Upper lobe of left lung (tissue), 6 donors: Measurements from ENCODE around the gene VWA8. TPM values are rescaled to one million over a fixed set of nuclear protein-coding genes. Genes with fewer than 3 reads are reported as not detected.

Source experiments
- ATAC-seq, 2 donors: fragments of 200-7000 bp; cut with Tn5 transposase; one replicate each; pipeline ENCODE4 v1.9.1; 2022; ENCODE audit warnings: mild to moderate bottlenecking in 2 of 2, moderate library complexity in 2 of 2; ENCODE audit not compliant: low FRiP score in 2 of 2
- DNase-seq, 2 donors: peaks; one replicate each; pipeline ENCODE4 v3.0.0-alpha.2; 2019 to 2020
- H3K27ac ChIP-seq, 4 donors: fragments of 200-600 bp; sonication (generic); one replicate each; pipeline ENCODE4 v1.5.1; 2016 to 2019
- H3K27me3 ChIP-seq, 4 donors: fragments of 200-600 bp; sonication (generic); one replicate each; pipeline ENCODE4 v1.5.1; 2017 to 2019
- H3K36me3 ChIP-seq, 4 donors: fragments of 200-600 bp; sonication (generic); one replicate each; pipeline ENCODE4 v1.5.1; 2016 to 2019
- H3K4me1 ChIP-seq, 4 donors: fragments of 200-600 bp; sonication (generic); one replicate each; pipeline ENCODE4 v1.5.1; 2018 to 2019
- H3K4me3 ChIP-seq, 4 donors: fragments of 200-600 bp; sonication (generic); one replicate each; pipeline ENCODE4 v1.5.1; 2017 to 2019; ENCODE audit warnings: mild to moderate bottlenecking in 2 of 4, moderate library complexity in 1 of 4
- H3K9me3 ChIP-seq, 4 donors: fragments of 200-600 bp; sonication (generic); one replicate each; pipeline ENCODE4 v1.5.1; 2018 to 2019
- EP300 ChIP-seq, 4 donors: sonication (generic); formaldehyde crosslinking; IDR thresholded peaks; one replicate each; pipeline ENCODE4 v1.5.1; 2017; ENCODE audit warnings: antibody characterized with exemption in 4 of 4, control low read depth in 2 of 4
- POLR2A ChIP-seq, 4 donors: fragments of 450-650 bp; IDR thresholded peaks; one replicate each; pipeline ENCODE4 v1.5.1; 2016 to 2017; ENCODE audit warnings: antibody characterized with exemption in 4 of 4, mild to moderate bottlenecking in 2 of 4
- POLR2AphosphoS5 ChIP-seq, 2 donors: sonication (generic); formaldehyde crosslinking; IDR thresholded peaks; one replicate each; pipeline ENCODE4 v1.5.1; 2017; ENCODE audit warnings: antibody characterized with exemption in 2 of 2
- WGBS, 2 donors: methylation state at CpG; one replicate each; pipeline ENCODE4 v1.1.5; 2017 to 2018; 5-methylcytosine and 5-hydroxymethylcytosine counted together
- total RNA-seq, 6 donors: library from RNA; depleted of rRNA in 4 of 6; stranded (reverse); fragments of >200 nt in 4 of 6; gene quantifications; one replicate each; pipeline versions ENCODE4 v1.1.0 to v1.2.1, GENCODE V29; 2016 to 2021
- TF ChIP-seq, protein P1 (sequence below), 6 experiments: fragments of 450-650 bp in 4 of 6; fragments of 200-600 bp in 2 of 6; sonication (generic) in 2 of 6; IDR thresholded peaks; one replicate each; pipeline ENCODE4 v1.5.1; 2016 to 2019; ENCODE audit warnings: antibody characterized with exemption in 6 of 6
- donor health status: DM: no; HTN: no; CAD: no; lungs with moderate emphysema.
- donor health status: DM: no; HTN: yes; CAD: no; lungs with severe emphysema.

VWA8 gene
- total RNA-seq, 6 donors from 2014 or later: 15.0 to 39.8 (median 16.9) TPM

DNA sequence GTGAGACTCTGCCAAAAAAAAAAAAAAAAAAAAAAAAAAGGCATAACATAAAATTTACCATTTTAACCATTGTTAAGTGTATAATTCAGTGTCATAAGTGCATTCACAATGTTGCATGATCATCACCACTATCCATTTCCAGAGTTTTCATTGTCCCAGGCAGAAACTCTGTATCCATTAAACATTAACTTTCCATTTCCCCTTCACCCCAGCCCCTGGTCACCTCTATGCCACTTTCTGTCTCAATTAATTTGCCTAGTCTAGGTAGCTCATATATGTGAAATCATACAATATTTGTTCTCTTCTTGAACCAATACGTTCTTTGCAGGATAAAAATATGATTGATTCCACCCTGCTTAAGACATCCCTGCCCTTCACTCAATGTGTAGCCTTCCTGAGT, 31.0 kb upstream of the VWA8 start:
- H3K27me3 ChIP-seq: no peaks in the 10 kb centered on the region
- ATAC-seq (no peak), DNase-seq (no peak)
- H3K36me3 ChIP-seq: no peaks in the 10 kb centered on the region
- no peaks in the 10 kb centered on the region for H3K9me3 ChIP-seq
- WGBS, 2 donors: 65 to 83% methylated on average over 1 of the region's 1 CpG
- no peaks in the 10 kb centered on the region for H3K4me1 ChIP-seq
- TF ChIP-seq POLR2AphosphoS5 (IDR thresholded peaks at IDR 0.05) (no peak), EP300 (IDR thresholded peaks at IDR 0.05) (no peak), POLR2A (IDR thresholded peaks at IDR 0.05) (no peak)
- TF ChIP-seq, protein P1, sequence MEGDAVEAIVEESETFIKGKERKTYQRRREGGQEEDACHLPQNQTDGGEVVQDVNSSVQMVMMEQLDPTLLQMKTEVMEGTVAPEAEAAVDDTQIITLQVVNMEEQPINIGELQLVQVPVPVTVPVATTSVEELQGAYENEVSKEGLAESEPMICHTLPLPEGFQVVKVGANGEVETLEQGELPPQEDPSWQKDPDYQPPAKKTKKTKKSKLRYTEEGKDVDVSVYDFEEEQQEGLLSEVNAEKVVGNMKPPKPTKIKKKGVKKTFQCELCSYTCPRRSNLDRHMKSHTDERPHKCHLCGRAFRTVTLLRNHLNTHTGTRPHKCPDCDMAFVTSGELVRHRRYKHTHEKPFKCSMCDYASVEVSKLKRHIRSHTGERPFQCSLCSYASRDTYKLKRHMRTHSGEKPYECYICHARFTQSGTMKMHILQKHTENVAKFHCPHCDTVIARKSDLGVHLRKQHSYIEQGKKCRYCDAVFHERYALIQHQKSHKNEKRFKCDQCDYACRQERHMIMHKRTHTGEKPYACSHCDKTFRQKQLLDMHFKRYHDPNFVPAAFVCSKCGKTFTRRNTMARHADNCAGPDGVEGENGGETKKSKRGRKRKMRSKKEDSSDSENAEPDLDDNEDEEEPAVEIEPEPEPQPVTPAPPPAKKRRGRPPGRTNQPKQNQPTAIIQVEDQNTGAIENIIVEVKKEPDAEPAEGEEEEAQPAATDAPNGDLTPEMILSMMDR (IDR thresholded peaks at IDR 0.05): no peak
- no peak overlapping the region for H3K27ac ChIP-seq
- H3K4me3 ChIP-seq: no peak overlapping the region

DNA sequence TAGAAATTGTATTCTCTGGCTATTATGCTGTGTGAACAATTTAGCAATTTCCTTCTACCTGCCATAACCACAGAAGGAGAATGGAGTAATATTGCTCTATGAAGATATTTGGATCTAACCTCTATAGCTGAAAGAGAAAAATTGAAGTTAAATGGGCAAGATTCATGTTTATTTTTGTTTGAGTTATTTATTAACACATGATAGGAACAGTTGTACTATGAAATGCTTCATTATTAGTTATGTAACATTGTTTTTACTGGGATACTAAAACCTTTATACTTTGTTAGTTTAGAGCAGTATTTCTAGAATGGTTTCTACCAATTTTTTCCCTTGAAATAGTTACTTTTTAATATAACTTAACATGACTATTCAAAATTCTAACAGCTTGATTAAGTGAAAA, 27.3 kb upstream of the VWA8 start:
- H3K27ac ChIP-seq: no peak overlapping the region
- ATAC-seq (no peak), DNase-seq (no peak)
- no peak overlapping the region for H3K4me3 ChIP-seq
- no peaks in the 10 kb centered on the region for H3K36me3 ChIP-seq
- H3K9me3 ChIP-seq: no peaks in the 10 kb centered on the region
- TF ChIP-seq, protein P1 (IDR thresholded peaks at IDR 0.05): no peak
- TF ChIP-seq POLR2A (IDR thresholded peaks at IDR 0.05) (no peak), POLR2AphosphoS5 (IDR thresholded peaks at IDR 0.05) (no peak), EP300 (IDR thresholded peaks at IDR 0.05) (no peak)
- no peaks in the 10 kb centered on the region for H3K27me3 ChIP-seq
- no peaks in the 10 kb centered on the region for H3K4me1 ChIP-seq

DNA sequence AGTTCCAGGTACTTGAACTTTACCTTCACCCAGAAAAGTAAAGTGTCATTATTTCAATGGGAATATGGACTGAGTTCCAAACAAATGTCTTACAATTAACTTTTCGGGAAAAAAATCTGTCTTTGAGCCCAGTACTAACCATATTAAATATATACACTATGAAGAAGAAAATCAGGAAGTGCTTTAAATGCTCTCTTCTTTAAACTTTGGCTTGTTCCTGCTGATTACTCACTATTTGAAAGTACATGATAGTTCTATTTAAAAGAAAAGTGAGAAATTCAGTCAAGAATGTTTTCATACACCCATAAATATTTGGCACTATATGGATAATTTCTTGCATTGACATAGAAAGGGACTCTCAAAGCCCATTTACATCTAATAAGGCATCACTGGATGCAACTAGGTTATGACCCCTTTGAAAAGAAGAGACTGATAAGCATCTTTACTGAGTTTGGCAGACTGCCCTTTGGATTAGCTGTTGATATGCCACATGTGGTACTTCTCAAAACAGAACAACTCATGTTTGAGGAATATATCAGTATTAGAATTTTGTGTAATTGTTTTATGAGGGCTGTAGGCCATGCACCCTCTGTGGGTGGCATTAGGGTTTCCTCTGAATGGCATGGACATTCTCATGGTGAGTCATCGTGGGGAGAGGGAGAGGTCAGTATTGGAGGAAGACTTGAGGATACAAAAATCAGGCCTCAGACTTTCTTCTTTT, 25.0 kb upstream of the VWA8 start:
- Histone ChIP-seq H3K4me1 (no peaks in the 10 kb centered on the region), H3K27ac (no peak overlapping the region), H3K4me3 (no peak overlapping the region), H3K27me3 (no peaks in the 10 kb centered on the region), H3K36me3 (no peaks in the 10 kb centered on the region), H3K9me3 (no peaks in the 10 kb centered on the region)
- 76 to 83% methylated on average over 2 of the region's 2 CpGs for WGBS, 2 donors
- TF ChIP-seq, protein P1 (IDR thresholded peaks at IDR 0.05): no peak
- TF ChIP-seq POLR2AphosphoS5 (IDR thresholded peaks at IDR 0.05) (no peak), EP300 (IDR thresholded peaks at IDR 0.05) (no peak), POLR2A (IDR thresholded peaks at IDR 0.05) (no peak)
- DNase-seq (no peak), ATAC-seq (no peak)

DNA sequence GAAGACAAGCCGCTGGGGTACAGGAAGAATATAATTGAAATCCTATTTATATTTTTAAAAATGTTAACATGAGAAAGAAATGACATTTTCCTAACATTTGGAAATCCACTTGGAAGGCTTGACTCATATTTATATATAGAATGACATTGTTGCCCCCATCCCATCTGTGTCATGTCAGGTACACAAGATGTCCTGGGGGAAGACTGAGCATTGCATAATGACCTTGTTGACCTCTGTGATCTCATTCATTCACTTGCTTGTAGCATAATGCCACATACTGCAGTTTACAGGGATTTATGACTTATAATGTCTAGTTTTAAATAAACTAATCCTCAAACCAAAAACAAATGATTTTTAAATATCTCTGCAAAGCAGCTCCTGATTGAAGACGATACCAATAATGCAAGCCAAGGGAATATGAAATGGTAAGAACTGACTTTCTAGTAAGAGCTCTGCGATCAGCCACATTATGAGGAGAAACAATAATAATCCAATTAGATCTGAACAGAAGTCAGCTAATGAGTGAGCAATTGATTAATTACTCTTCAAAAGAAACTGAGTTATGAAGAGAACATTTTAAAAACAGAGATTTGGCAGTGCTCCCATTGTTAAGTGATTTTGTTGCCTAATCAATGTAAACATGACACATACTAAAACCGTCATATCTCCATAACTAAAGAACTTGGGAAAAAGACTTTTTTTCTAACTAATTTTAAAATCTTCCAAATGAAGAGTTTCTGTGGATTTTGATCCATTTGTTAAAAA, 21.2 kb upstream of the VWA8 start:
- no peak overlapping the region for H3K27ac ChIP-seq
- ATAC-seq (no peak), DNase-seq (no peak)
- no peaks in the 10 kb centered on the region for H3K27me3 ChIP-seq
- no peak overlapping the region for H3K4me3 ChIP-seq
- no peaks in the 10 kb centered on the region for H3K9me3 ChIP-seq
- 77 to 78% methylated on average over 4 of the region's 4 CpGs for WGBS, 2 donors
- TF ChIP-seq POLR2AphosphoS5 (IDR thresholded peaks at IDR 0.05) (peak in 1 of 2 donors; percentile 24), POLR2A (IDR thresholded peaks at IDR 0.05) (no peak), EP300 (IDR thresholded peaks at IDR 0.05) (peak in 1 of 4 donors; percentile 11)
- TF ChIP-seq, protein P1 (IDR thresholded peaks at IDR 0.05): no peak
- no peaks in the 10 kb centered on the region for H3K4me1 ChIP-seq
- H3K36me3 ChIP-seq: no peaks in the 10 kb centered on the region
